ENCODE data around the gene KCNG2.
"Not testable (repeated sequence)": the region's sequence is repeated elsewhere in the genome, so short reads cannot be mapped to it uniquely, and the experiment has no call there.

KCNG2 gene, protein sequence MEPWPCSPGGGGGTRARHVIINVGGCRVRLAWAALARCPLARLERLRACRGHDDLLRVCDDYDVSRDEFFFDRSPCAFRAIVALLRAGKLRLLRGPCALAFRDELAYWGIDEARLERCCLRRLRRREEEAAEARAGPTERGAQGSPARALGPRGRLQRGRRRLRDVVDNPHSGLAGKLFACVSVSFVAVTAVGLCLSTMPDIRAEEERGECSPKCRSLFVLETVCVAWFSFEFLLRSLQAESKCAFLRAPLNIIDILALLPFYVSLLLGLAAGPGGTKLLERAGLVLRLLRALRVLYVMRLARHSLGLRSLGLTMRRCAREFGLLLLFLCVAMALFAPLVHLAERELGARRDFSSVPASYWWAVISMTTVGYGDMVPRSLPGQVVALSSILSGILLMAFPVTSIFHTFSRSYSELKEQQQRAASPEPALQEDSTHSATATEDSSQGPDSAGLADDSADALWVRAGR

GRCh38 chr18:79797518-79798345, at the start of gene KCNG2:
TSS of gene KCNG2 (plus strand) at chr18:79797938. CDS start at chr18:79863668, 65,730 bp downstream.
- intact Hi-C loops (cut with DNase I) = no loop called here
- peak in 25 of 42 donors; percentile 22 to 69 (median 41) for DNase-seq

- intact Hi-C loops (cut with DNase I) = no loop called here
- peak in 10 of 42 donors; percentile 3 to 41 (median 18) for DNase-seq
These were observed 49.2 kb upstream of the KCNG2 start for GRCh38 chr18:79748321-79749180.

DNA sequence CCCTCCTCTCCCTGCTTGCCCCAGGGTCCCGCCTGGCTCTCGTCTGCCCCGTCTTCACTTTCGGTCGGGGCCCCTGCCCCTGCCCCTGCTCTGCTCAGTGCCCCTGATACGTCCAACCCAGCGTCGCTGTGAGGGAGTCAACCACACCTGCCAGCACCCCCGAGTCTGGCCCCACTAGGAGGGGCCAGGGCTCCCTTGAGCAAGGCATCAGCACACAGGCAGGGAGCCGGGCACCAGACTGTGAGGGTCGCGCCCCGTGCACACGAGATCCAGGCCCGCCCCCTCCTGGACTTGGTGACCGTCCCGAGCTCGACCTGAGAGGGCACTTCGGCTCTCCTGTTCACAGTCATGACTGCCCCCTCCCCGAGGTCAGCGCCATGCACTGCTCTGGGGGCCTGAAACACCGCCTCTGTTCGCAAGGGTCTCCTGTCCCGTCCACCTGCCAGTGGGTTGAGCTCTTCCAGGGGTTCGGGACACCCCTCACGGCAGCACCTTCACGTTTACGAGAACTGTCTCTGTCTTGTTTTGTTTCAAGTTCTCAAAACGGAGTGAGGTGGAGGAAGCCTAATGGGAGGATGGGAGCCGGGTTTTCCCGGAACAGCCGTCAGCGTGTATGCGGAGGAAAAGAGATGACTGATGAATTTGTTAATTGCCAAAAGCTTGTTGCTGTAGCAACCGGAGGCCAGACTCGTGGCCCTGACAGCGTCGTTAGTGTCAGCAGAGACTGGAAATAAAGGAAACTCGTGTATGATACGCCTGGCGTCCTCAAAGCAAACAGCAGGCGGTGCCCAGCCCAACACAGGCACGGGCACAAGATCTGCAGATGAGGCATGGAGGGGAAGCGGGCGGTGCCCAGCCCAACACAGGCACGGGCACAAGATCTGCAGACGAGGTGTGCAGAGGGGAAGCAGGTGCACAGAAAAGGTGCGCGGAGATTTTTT, 48.2 kb upstream of the KCNG2 start:
- DNase-seq = peak; percentile 23 to 90 (median 70)
- intact Hi-C loops (cut with DNase I) = no loop called here

DNA sequence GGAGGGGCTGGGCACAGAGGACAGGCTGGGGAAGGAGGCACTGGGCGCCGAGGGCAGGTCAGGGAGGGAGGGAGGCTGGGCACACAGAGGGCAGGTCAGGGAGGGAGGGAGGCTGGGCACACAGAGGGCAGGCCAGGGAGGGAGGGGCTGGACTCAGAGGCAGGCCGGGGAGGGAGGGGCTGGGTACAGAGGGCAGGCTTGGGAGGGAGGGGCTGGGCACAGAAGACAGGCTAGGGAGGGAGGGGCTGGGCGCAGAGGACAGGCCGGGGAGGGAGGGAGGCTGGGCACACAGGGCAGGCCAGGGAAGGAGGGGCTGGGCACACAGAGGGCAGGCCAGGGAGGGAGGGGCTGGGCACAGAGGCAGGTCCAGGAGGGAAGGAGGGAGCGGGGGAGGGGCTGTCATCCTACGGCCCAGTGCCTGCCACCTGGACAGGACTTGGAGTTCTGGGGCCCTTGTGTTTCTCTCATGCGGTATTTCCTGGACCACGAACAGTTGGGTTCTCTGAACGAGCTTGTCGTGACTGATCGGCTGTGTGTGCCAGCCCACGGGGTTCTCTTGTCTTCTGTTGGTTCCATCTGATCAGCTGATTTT, 46.7 kb upstream of the KCNG2 start:
- intact Hi-C loops (cut with DNase I) = no loop called here
- peak in 34 of 42 donors; percentile 20 to 67 (median 45) for DNase-seq

- peak in 14 of 42 donors; percentile 10 to 45 (median 31) for DNase-seq
- intact Hi-C loops (cut with DNase I) = not testable (repeated sequence)
These were observed 45.7 kb upstream of the KCNG2 start for GRCh38 chr18:79751918-79752578.

DNA sequence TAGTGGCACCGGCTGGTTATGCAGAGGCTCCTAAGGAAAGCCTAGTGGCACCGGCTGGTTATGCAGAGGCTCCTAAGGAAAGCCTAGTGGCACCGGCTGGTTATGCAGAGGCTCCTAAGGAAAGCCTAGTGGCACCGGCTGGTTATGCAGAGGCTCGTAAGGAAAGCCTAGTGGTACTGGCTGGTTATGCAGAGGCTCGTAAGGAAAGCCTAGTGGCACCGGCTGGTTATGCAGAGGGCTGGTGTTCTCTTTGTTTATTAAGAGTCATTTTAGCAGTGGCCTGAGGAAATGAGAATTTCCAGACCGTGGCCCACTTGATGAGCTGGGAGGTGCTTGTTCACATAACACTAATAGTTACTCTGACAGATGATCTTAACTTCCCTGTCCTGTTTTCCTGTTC, 44.8 kb upstream of the KCNG2 start:
- DNase-seq = peak in 2 of 42 donors; percentile 1 to 11
- intact Hi-C loops (cut with DNase I) = not testable (repeated sequence)

DNA sequence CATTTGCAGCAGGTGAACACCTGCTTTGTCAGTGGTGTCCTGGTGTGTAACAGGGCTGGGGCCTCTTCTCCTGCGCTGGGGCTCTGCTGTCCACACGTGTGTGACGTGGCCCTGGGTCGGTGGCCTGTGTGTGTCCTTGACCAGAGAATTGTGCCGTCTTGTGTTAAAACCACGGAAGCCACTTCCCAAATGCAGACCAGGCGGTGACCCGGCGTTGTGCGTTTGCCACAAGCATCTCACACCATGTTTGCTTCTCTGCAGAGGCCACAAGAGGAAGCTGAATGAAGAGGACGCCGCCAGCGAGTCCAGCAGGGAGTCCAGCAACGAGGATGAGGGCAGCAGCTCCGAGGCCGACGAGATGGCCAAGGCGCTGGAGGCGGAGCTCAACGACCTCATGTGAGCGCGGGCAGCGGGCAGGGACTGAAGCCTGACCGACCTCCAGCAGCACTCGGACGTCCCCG, 44.3 kb upstream of the KCNG2 start:
- intact Hi-C loops (cut with DNase I) = no loop called here
- peak in 7 of 42 donors; percentile 3 to 34 (median 14) for DNase-seq

GRCh38 chr18:79754022-79754761, 43.5 kb upstream of the KCNG2 start:
- peak in 28 of 42 donors; percentile 23 to 77 (median 51) for DNase-seq
- intact Hi-C loops (cut with DNase I) = no loop called here

GRCh38 chr18:79754831-79755351, 42.8 kb upstream of the KCNG2 start:
- DNase-seq = peak in 5 of 42 donors; percentile 8 to 22 (median 15)
- intact Hi-C loops (cut with DNase I) = no loop called here

DNA sequence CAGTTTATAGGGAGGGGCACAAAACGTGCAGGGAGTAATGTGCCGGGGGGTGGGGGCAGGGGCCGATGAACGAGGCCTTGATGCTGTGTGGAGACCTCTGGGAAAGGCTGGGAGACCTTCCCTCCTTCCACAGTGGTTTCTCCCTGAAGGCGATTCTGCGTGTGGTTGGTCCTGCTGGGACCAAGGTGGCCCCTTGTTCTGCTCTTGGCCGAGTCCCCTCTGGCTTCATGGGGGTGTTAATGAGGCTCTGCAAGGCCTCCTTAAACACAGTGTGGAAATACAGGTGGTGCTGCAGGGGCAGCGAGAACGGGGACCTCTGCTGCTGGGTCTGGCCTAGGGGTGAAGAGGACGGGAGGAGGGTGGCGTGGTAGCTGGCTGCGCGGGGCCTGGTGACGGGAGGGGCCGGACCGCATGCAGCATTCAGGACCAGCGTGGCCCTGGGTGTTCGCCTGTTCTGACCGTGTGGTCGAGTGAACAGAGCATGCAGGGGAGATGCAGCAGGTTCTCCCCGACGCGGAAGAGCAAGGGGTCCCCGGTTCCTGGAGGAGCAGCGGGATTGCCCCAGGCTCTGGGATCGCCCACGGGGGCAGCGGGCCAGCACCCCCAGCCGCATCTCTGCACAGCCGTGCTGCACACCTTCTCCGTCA, 42.1 kb upstream of the KCNG2 start:
- DNase-seq = peak in 6 of 42 donors; percentile 4 to 19 (median 8)

GRCh38 chr18:79756143-79756500, 41.6 kb upstream of the KCNG2 start:
- intact Hi-C loops (cut with DNase I) = no loop called here
- peak in 7 of 42 donors; percentile 3 to 30 (median 11) for DNase-seq

More for the DNA sequence above, 42.1 kb upstream of the KCNG2 start:
- intact Hi-C loops (cut with DNase I) = no loop called here

- peak in 6 of 42 donors; percentile 3 to 20 (median 7) for DNase-seq
- intact Hi-C loops (cut with DNase I) = no loop called here
These were observed 40.9 kb upstream of the KCNG2 start for GRCh38 chr18:79756826-79757225.

DNA sequence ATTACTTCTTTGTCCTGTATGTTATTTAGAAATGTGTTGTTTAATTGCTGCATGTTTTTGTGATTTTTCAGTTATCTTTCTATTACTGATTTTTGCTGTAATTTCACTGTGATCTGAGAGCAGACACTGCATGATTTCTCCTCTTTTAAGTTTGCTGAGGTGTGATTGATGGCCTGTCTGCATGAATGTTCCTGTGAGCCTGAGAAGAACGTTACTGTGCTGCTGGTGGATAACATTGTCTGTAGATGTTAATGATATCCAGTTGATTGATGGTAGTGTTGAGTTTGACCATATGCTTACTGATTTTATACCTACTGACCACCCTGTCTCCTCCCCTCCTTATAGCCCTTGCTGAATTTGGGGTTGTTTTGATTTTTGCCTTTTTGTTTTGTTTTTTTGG, 37.4 kb upstream of the KCNG2 start:
- intact Hi-C loops (cut with DNase I) = no loop called here
- DNase-seq = no peak

- peak in 1 of 42 donors; percentile 1 for DNase-seq
- intact Hi-C loops (cut with DNase I) = no loop called here
These were observed 36.9 kb upstream of the KCNG2 start for GRCh38 chr18:79760881-79761280.

DNA sequence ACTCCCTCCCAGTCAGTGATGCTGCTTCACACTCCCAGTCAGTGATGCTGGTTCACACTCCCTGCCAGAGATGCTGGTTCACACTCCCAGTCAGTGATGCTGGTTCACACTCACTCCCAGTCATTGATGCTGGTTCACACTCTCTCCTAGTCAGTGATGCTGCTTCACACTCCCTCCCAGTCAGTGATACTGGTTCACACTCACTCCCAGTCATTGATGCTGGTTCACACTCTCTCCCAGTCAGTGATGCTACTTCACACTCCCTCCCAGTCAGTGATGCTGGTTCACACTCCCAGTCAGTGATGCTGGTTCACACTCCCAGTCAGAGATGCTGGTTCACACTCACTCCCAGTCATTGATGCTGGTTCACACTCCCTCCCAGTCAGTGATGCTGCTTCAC, 34.3 kb upstream of the KCNG2 start:
- DNase-seq = peak in 3 of 42 donors; percentile 2 to 4 (median 3)
- intact Hi-C loops (cut with DNase I) = no loop called here

All from head of caudate nucleus (tissue), 42 donors.